ENCODE data around the gene GLS.
"Not testable (repeated sequence)": the region's sequence is repeated elsewhere in the genome, so short reads cannot be mapped to it uniquely, and the experiment has no call there.

Gene GLS

GRCh38 chr2:190856985-190857384, 23.6 kb upstream of the GLS start:
- no peak for DNase-seq
- Histone ChIP-seq H3K4me3 (ENCODE audit: control insufficient read depth in 1 of 7, extremely low read depth in 1 of 7, insufficient read depth in 4 of 7, low read depth in 2 of 7, low read length in 6 of 7) (no peak overlapping the region), H3K27ac (ENCODE audit: insufficient read depth in 1 of 2, low read depth in 1 of 2, low read length in 2 of 2, poor library complexity in 1 of 2, severe bottlenecking in 2 of 2) (no peak overlapping the region), H3K9me3 (ENCODE audit: control extremely low read depth in 1 of 5, control insufficient read depth in 4 of 5, insufficient read depth in 2 of 5, low read depth in 1 of 5, low read length in 4 of 5) (no peaks in the 10 kb centered on the region), H3K27me3 (replicated peaks in 2 of 5; ENCODE audit: control insufficient read depth in 4 of 5, insufficient read depth in 5 of 5, low read length in 4 of 5) (no peaks in the 10 kb centered on the region), H3K4me1 (ENCODE audit: control extremely low read depth in 1 of 4, control insufficient read depth in 4 of 4, insufficient read depth in 4 of 4, low read length in 3 of 4) (peaks cover 0 to 5% (median 0%) of the 10 kb centered on the region in 4 experiments), H3K36me3 (ENCODE audit: control insufficient read depth in 4 of 4, insufficient read depth in 4 of 4, low read length in 3 of 4) (no peaks in the 10 kb centered on the region)
- WGBS (ENCODE audit: insufficient coverage) = 100% methylated on average over 1 of the region's 1 CpG
- ChIA-PET CTCF (interaction anchor here (1.0 to 1.1 kb wide), 3 partner anchors 9 to 205 kb away, joined by 3 read pairs; no protein-coding TSS in a partner anchor), POLR2A (no interaction called here)

GRCh38 chr2:190858817-190859216, 21.8 kb upstream of the GLS start:
- Histone ChIP-seq H3K36me3 (ENCODE audit: control insufficient read depth in 4 of 4, insufficient read depth in 4 of 4, low read length in 3 of 4) (no peaks in the 10 kb centered on the region), H3K4me1 (ENCODE audit: control extremely low read depth in 1 of 4, control insufficient read depth in 4 of 4, insufficient read depth in 4 of 4, low read length in 3 of 4) (peaks cover 0 to 5% (median 3%) of the 10 kb centered on the region in 4 experiments), H3K27ac (ENCODE audit: insufficient read depth in 1 of 2, low read depth in 1 of 2, low read length in 2 of 2, poor library complexity in 1 of 2, severe bottlenecking in 2 of 2) (no peak overlapping the region), H3K27me3 (replicated peaks in 2 of 5; ENCODE audit: control insufficient read depth in 4 of 5, insufficient read depth in 5 of 5, low read length in 4 of 5) (no peaks in the 10 kb centered on the region), H3K9me3 (ENCODE audit: control extremely low read depth in 1 of 5, control insufficient read depth in 4 of 5, insufficient read depth in 2 of 5, low read depth in 1 of 5, low read length in 4 of 5) (no peaks in the 10 kb centered on the region), H3K4me3 (ENCODE audit: control insufficient read depth in 1 of 7, extremely low read depth in 1 of 7, insufficient read depth in 4 of 7, low read depth in 2 of 7, low read length in 6 of 7) (no peak overlapping the region)
- CTCF ChIA-PET = interaction anchor here (1.0 to 1.5 kb wide), 4 partner anchors 8 to 89 kb away, joined by 3 to 4 read pairs (median 4); no protein-coding TSS in a partner anchor
- POLR2A ChIA-PET = no interaction called here
- DNase-seq = no peak
- WGBS (ENCODE audit: insufficient coverage) = 94% methylated on average over 6 of the region's 6 CpGs

- H3K27me3 ChIP-seq (replicated peaks in 2 of 5; ENCODE audit: control insufficient read depth in 4 of 5, insufficient read depth in 5 of 5, low read length in 4 of 5) = no peaks in the 10 kb centered on the region
- peaks cover 0 to 8% (median 4%) of the 10 kb centered on the region in 4 experiments for H3K4me1 ChIP-seq (ENCODE audit: control extremely low read depth in 1 of 4, control insufficient read depth in 4 of 4, insufficient read depth in 4 of 4, low read length in 3 of 4)
- WGBS (ENCODE audit: insufficient coverage) = 92% methylated on average over 5 of the region's 6 CpGs
- no peak overlapping the region for H3K4me3 ChIP-seq (ENCODE audit: control insufficient read depth in 1 of 7, extremely low read depth in 1 of 7, insufficient read depth in 4 of 7, low read depth in 2 of 7, low read length in 6 of 7)
- ChIA-PET POLR2A (no interaction called here), CTCF (interaction anchor here (1.0 to 1.2 kb wide), 3 partner anchors 13 to 88 kb away, joined by 3 to 4 read pairs (median 4); no protein-coding TSS in a partner anchor)
- H3K9me3 ChIP-seq (ENCODE audit: control extremely low read depth in 1 of 5, control insufficient read depth in 4 of 5, insufficient read depth in 2 of 5, low read depth in 1 of 5, low read length in 4 of 5) = no peaks in the 10 kb centered on the region
- no peak for DNase-seq
- H3K36me3 ChIP-seq (ENCODE audit: control insufficient read depth in 4 of 4, insufficient read depth in 4 of 4, low read length in 3 of 4) = no peaks in the 10 kb centered on the region
- no peak overlapping the region for H3K27ac ChIP-seq (ENCODE audit: insufficient read depth in 1 of 2, low read depth in 1 of 2, low read length in 2 of 2, poor library complexity in 1 of 2, severe bottlenecking in 2 of 2)
These were observed 21.0 kb upstream of the GLS start for GRCh38 chr2:190859347-190860297.

DNA sequence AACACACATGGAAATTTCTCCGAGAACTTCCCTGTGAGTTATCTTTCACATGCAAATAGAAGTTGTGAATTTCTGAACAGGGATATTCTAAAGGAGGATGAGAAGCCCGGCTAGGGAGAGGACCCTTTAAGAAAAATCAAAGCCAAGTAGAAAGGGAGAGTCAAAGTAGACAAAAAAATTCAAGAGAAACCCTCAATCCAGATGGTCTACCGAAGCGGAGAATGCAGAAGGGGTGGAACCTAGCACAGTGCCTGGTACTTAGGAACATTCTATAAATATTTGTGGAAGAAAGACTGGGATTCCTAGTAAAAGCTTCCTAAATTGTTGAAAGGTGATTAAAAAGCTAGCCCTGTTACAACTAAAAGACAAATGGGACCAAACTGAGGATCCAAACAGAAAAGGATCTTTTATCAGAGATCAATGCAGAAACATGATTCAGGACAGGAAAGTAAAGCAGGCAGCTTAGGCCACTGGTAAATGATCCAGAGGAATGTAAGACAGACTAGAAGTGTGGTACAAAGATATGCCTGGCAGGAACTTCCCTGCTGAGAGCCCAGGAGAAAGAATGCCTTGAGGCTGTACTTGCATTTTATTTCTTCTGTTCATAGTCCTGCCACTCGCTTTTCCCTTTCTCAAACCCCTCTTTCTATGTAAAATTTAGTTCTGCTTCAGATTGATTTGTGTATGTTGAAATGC, 19.5 kb upstream of the GLS start:
- no peak for DNase-seq
- Histone ChIP-seq H3K27ac (ENCODE audit: insufficient read depth in 1 of 2, low read depth in 1 of 2, low read length in 2 of 2, poor library complexity in 1 of 2, severe bottlenecking in 2 of 2) (no peak overlapping the region), H3K27me3 (replicated peaks in 2 of 5; ENCODE audit: control insufficient read depth in 4 of 5, insufficient read depth in 5 of 5, low read length in 4 of 5) (no peaks in the 10 kb centered on the region), H3K36me3 (ENCODE audit: control insufficient read depth in 4 of 4, insufficient read depth in 4 of 4, low read length in 3 of 4) (no peaks in the 10 kb centered on the region), H3K9me3 (ENCODE audit: control extremely low read depth in 1 of 5, control insufficient read depth in 4 of 5, insufficient read depth in 2 of 5, low read depth in 1 of 5, low read length in 4 of 5) (no peaks in the 10 kb centered on the region), H3K4me1 (ENCODE audit: control extremely low read depth in 1 of 4, control insufficient read depth in 4 of 4, insufficient read depth in 4 of 4, low read length in 3 of 4) (peaks cover 0 to 8% (median 4%) of the 10 kb centered on the region in 4 experiments), H3K4me3 (ENCODE audit: control insufficient read depth in 1 of 7, extremely low read depth in 1 of 7, insufficient read depth in 4 of 7, low read depth in 2 of 7, low read length in 6 of 7) (no peak overlapping the region)
- WGBS (ENCODE audit: insufficient coverage) = 100% methylated on average over 3 of the region's 5 CpGs
- ChIA-PET POLR2A (no interaction called here), CTCF (interaction anchor here (1.1 to 3.8 kb wide), 2 partner anchors 11 to 16 kb away, joined by 3 to 18 read pairs; no protein-coding TSS in a partner anchor)

DNA sequence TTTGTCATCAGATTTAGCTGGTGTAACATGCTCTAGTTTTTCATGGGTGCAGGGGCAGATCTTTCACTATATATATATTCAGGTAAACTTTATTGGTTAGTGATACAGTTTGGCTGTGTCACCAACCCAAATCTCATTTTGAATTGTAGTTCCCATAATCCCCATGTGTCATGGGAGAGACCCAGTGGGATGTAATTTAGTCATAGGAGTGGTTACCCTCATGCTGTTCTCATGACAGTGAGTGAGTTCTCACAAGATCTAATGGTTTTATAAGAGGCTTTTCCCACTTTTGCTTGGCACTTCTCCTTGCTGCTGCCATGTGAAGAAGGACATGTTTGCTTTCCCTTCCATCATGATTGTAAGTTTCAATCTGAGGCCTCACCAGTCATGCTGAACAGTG, 18.5 kb upstream of the GLS start:
- H3K4me1 ChIP-seq (ENCODE audit: control extremely low read depth in 1 of 4, control insufficient read depth in 4 of 4, insufficient read depth in 4 of 4, low read length in 3 of 4); POLR2A ChIA-PET; DNase-seq; H3K36me3 ChIP-seq (ENCODE audit: control insufficient read depth in 4 of 4, insufficient read depth in 4 of 4, low read length in 3 of 4); H3K27me3 ChIP-seq (replicated peaks in 2 of 5; ENCODE audit: control insufficient read depth in 4 of 5, insufficient read depth in 5 of 5, low read length in 4 of 5); H3K27ac ChIP-seq (ENCODE audit: insufficient read depth in 1 of 2, low read depth in 1 of 2, low read length in 2 of 2, poor library complexity in 1 of 2, severe bottlenecking in 2 of 2); H3K4me3 ChIP-seq (ENCODE audit: control insufficient read depth in 1 of 7, extremely low read depth in 1 of 7, insufficient read depth in 4 of 7, low read depth in 2 of 7, low read length in 6 of 7); H3K9me3 ChIP-seq (ENCODE audit: control extremely low read depth in 1 of 5, control insufficient read depth in 4 of 5, insufficient read depth in 2 of 5, low read depth in 1 of 5, low read length in 4 of 5): not testable (repeated sequence)
- CTCF ChIA-PET = interaction anchor here (2.5 to 3.8 kb wide), 2 partner anchors 12 to 85 kb away, joined by 7 to 18 read pairs; no protein-coding TSS in a partner anchor

- WGBS (ENCODE audit: insufficient coverage) = 90% methylated on average over 2 of the region's 2 CpGs
- no peak overlapping the region for H3K27ac ChIP-seq (ENCODE audit: insufficient read depth in 1 of 2, low read depth in 1 of 2, low read length in 2 of 2, poor library complexity in 1 of 2, severe bottlenecking in 2 of 2)
These were observed 18.0 kb upstream of the GLS start for GRCh38 chr2:190862571-190862991.

More at GRCh38 chr2:190862571-190862991, 18.0 kb upstream of the GLS start:
- CTCF ChIA-PET = interaction anchor here (0.9 to 3.8 kb wide), 4 partner anchors 10 to 85 kb away, joined by 3 to 18 read pairs (median 5); no protein-coding TSS in a partner anchor
- POLR2A ChIA-PET = interaction anchor here (1.3 kb wide), 1 partner anchor 19 kb away, joined by 5 read pairs; no protein-coding TSS in a partner anchor
- Histone ChIP-seq H3K4me1 (ENCODE audit: control extremely low read depth in 1 of 4, control insufficient read depth in 4 of 4, insufficient read depth in 4 of 4, low read length in 3 of 4) (peaks cover 0 to 8% (median 4%) of the 10 kb centered on the region in 4 experiments), H3K36me3 (ENCODE audit: control insufficient read depth in 4 of 4, insufficient read depth in 4 of 4, low read length in 3 of 4) (no peaks in the 10 kb centered on the region), H3K27me3 (replicated peaks in 2 of 5; ENCODE audit: control insufficient read depth in 4 of 5, insufficient read depth in 5 of 5, low read length in 4 of 5) (no peaks in the 10 kb centered on the region), H3K9me3 (ENCODE audit: control extremely low read depth in 1 of 5, control insufficient read depth in 4 of 5, insufficient read depth in 2 of 5, low read depth in 1 of 5, low read length in 4 of 5) (peaks cover 0 to 1% (median 0%) of the 10 kb centered on the region in 5 experiments), H3K4me3 (ENCODE audit: control insufficient read depth in 1 of 7, extremely low read depth in 1 of 7, insufficient read depth in 4 of 7, low read depth in 2 of 7, low read length in 6 of 7) (no peak overlapping the region)
- DNase-seq = no peak
